OCI-LY7 (cell line): ENCODE measurements around the gene CCDC116. TPM values are rescaled to one million over a fixed set of nuclear protein-coding genes. Genes with fewer than 3 reads are reported as not detected.
"Not testable (repeated sequence)": the region's sequence is repeated elsewhere in the genome, so short reads cannot be mapped to it uniquely, and the experiment has no call there.

Experiments
- BruUV-seq: library from RNA; stranded (reverse); fragments of 400-500 nt; replicated peaks from 2 replicates; lab custom pipeline; 2021; lab: Mats Ljungman, UMichigan
- CTCF ChIA-PET: fragments of 300-600 bp; sonication (Branson Sonifier 250); formaldehyde crosslinking; loops from one replicate; lab custom pipeline; 2022; ENCODE audit warnings: antibody characterized with exemption; ENCODE audit not compliant: unreplicated experiment; lab: Charles Lee
- POLR2A ChIA-PET: fragments of 300-600 bp; sonication (Branson Sonifier 250); formaldehyde crosslinking; loops from one replicate; lab custom pipeline; 2022; ENCODE audit warnings: antibody characterized with exemption; lab: Charles Lee
- DNase-seq: peaks from one replicate; pipeline ENCODE4 v3.0.0-alpha.2; 2015; ENCODE audit warnings: low spot score
- H2AFZ ChIP-seq: fragments of 200-600 bp; sonication (generic), shearing (Covaris generic); 2 replicates; pipeline ENCODE4 v1.6.1; 2014; ENCODE audit warnings: mild to moderate bottlenecking, antibody characterized with exemption, low read length, moderate library complexity
- H3K27ac ChIP-seq: fragments of 200-600 bp; sonication (generic); 2 replicates; pipeline ENCODE4 v1.5.1; 2014; ENCODE audit warnings: mixed run types, low read depth, mild to moderate bottlenecking, moderate library complexity, low read length, inconsistent platforms; ENCODE audit not compliant: poor library complexity, severe bottlenecking
- H3K36me3 ChIP-seq: fragments of 200-600 bp; sonication (generic); 2 replicates; pipeline ENCODE4 v1.6.1; 2014; ENCODE audit warnings: mild to moderate bottlenecking, antibody characterized with exemption, low read length, moderate library complexity, mixed read lengths; ENCODE audit not compliant: insufficient read depth
- H3K4me1 ChIP-seq: fragments of 200-600 bp; sonication (generic); 2 replicates; pipeline ENCODE4 v1.5.1; 2014; ENCODE audit warnings: mild to moderate bottlenecking, low read length; ENCODE audit not compliant: insufficient read depth, poor library complexity, severe bottlenecking
- H3K4me2 ChIP-seq: fragments of 200-600 bp; sonication (generic); 2 replicates; pipeline ENCODE4 v1.6.1; 2014; ENCODE audit warnings: mild to moderate bottlenecking, low read length
- H3K4me3 ChIP-seq: fragments of 200-600 bp; sonication (generic); 2 replicates; pipeline ENCODE4 v1.5.1; 2014; ENCODE audit warnings: mild to moderate bottlenecking, low read depth, low read length; ENCODE audit not compliant: poor library complexity, severe bottlenecking
- H3K79me2 ChIP-seq: fragments of 200-600 bp; sonication (generic); 2 replicates; pipeline ENCODE4 v1.6.1; 2016; ENCODE audit warnings: low read depth, mild to moderate bottlenecking, low read length, moderate library complexity, mixed read lengths; ENCODE audit not compliant: insufficient read depth
- H3K9me2 ChIP-seq: fragments of 200-600 bp; sonication (generic); 2 replicates; pipeline ENCODE4 v1.6.1; 2016; ENCODE audit warnings: mild to moderate bottlenecking, low read length, mixed read lengths; ENCODE audit not compliant: insufficient read depth
- H3K9me3 ChIP-seq: fragments of 200-600 bp; sonication (generic); 2 replicates; pipeline ENCODE4 v1.6.1; 2014; ENCODE audit warnings: mild to moderate bottlenecking, mixed run types, low read length, mixed read lengths
- H4K20me1 ChIP-seq: fragments of 200-600 bp; sonication (generic); 2 replicates; pipeline ENCODE4 v1.6.1; 2014; ENCODE audit warnings: mild to moderate bottlenecking, antibody characterized with exemption, low read length, moderate library complexity, mixed read lengths; ENCODE audit not compliant: insufficient read depth
- EZH2phosphoT487 ChIP-seq: fragments of 200-600 bp; sonication (generic); IDR thresholded peaks from 2 replicates; pipeline ENCODE4 v1.6.1; 2018; ENCODE audit warnings: low read depth, borderline replicate concordance, mild to moderate bottlenecking, mixed run types, antibody characterized with exemption, low read length, moderate library complexity, mixed read lengths
- intact Hi-C: fragments of 100-400 bp; cut with micrococcal nuclease; formaldehyde crosslinking; loops from one replicate; pipeline ENCODE4 v1.10.0; 2022; ENCODE audit not compliant: unreplicated experiment
- total RNA-seq, 2 experiments: library from RNA; depleted of rRNA in 1 of 2; stranded (reverse); fragments of >200 nt in 1 of 2; shearing (Covaris generic) in 1 of 2; gene quantifications; 2 replicates each; pipeline ENCODE4 v1.2.3, GENCODE V29; 2014 to 2022
- TF ChIP-seq, protein P1 (sequence below): fragments of 200-600 bp; sonication (generic); conservative IDR thresholded peaks from 2 replicates; pipeline ENCODE4 v1.5.1; 2014; ENCODE audit warnings: mild to moderate bottlenecking, antibody characterized with exemption, low read length, moderate library complexity, mixed read lengths

CCDC116 gene
- total RNA-seq, 2 experiments from 2014 or later = 1.5 to 3.1 TPM

DNA sequence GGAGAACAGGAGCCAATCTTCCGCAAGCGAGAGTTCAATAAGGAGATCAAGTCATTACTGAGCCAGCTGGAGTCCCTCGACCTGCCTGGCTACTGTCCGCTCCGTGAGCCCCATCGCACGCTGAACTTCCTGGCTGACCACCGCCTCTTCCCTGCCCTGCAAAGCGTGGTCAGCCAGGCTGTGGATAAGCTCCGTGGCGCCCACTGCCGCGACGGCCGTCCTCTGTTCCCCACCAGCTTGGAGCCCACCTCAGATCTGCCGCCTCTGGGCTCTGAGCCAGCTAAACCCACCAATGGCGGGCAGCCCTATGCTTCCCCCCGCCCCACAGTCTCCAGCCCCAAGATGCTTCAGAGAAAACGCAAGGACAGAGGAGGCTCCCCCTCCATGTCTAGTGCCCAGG is 2.3 kb downstream of the CCDC116 start:
- ChIA-PET CTCF (no interaction called here), POLR2A (no interaction called here)
- H3K4me3 ChIP-seq = no peak overlapping the region
- H3K9me2 ChIP-seq = no peaks in the 10 kb centered on the region
- H3K27ac ChIP-seq = no peak overlapping the region
- H4K20me1 ChIP-seq = no peaks in the 10 kb centered on the region
- H3K36me3 ChIP-seq = no peaks in the 10 kb centered on the region
- no peaks in the 10 kb centered on the region for H3K9me3 ChIP-seq
- no TSS peak for BruUV-seq
- H2AFZ ChIP-seq = no peak overlapping the region
- no peak for TF ChIP-seq EZH2phosphoT487
- TF ChIP-seq, protein P1, sequence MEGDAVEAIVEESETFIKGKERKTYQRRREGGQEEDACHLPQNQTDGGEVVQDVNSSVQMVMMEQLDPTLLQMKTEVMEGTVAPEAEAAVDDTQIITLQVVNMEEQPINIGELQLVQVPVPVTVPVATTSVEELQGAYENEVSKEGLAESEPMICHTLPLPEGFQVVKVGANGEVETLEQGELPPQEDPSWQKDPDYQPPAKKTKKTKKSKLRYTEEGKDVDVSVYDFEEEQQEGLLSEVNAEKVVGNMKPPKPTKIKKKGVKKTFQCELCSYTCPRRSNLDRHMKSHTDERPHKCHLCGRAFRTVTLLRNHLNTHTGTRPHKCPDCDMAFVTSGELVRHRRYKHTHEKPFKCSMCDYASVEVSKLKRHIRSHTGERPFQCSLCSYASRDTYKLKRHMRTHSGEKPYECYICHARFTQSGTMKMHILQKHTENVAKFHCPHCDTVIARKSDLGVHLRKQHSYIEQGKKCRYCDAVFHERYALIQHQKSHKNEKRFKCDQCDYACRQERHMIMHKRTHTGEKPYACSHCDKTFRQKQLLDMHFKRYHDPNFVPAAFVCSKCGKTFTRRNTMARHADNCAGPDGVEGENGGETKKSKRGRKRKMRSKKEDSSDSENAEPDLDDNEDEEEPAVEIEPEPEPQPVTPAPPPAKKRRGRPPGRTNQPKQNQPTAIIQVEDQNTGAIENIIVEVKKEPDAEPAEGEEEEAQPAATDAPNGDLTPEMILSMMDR = no peak
- H3K4me1 ChIP-seq = peaks cover 25% of the 10 kb centered on the region
- no peak overlapping the region for H3K4me2 ChIP-seq
- no peak for DNase-seq
- no peaks in the 10 kb centered on the region; the same call in 1 of the 2 replicates for H3K79me2 ChIP-seq
- intact Hi-C loops = no loop called here

DNA sequence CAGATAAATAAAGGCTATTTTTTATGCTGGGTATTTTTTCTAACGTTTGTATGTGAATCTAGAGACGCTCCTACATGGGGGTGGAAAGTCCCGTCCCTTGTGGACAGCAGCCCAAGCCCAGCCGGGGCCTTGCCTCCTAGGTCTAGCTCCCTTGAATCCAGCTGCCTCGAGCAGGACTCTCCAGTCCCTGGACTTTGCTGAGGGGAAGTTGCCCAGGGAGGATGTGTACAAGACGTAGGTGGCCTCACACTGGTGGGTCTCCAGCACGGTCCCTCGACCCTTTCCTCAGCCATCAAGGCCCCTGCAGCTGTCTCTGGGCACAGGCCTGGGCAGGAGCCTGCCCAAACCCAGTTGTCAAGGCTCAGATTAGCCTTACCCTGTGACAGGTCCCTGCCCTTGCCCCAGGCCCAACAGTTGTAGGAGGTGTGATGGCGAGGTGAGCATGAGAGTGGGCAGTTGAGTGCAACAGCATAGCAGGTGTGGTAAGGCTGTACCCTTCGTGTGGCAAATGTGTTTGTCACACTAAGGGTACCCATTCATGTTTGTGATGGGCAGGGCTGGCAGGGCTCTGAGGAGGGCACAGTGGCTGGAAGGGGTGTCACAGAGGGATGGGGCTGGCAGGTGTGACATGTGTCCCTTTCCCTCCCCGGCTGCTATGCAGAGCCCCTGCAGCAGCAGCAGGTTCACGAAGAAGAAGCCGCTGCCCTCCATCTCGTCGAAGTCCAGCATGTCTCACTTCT is 3.4 kb downstream of the CCDC116 start:
- H3K4me3 ChIP-seq = no peak overlapping the region
- H3K36me3 ChIP-seq = no peaks in the 10 kb centered on the region
- H3K4me2 ChIP-seq = no peak overlapping the region
- no peak for DNase-seq
- H2AFZ ChIP-seq = no peak overlapping the region
- no peak overlapping the region for H3K27ac ChIP-seq
- no peaks in the 10 kb centered on the region for H4K20me1 ChIP-seq
- H3K9me3 ChIP-seq = no peaks in the 10 kb centered on the region
- H3K79me2 ChIP-seq = no peaks in the 10 kb centered on the region; the same call in 1 of the 2 replicates
- no peak for TF ChIP-seq EZH2phosphoT487
- TF ChIP-seq, protein P1 = no peak
- intact Hi-C loops = no loop called here
- BruUV-seq = no TSS peak
- ChIA-PET POLR2A (interaction anchor here (1.3 kb wide), 1 partner anchor 11 kb away, joined by 3 read pairs; no protein-coding TSS in a partner anchor), CTCF (no interaction called here)
- H3K9me2 ChIP-seq = no peaks in the 10 kb centered on the region
- peaks cover 17% of the 10 kb centered on the region for H3K4me1 ChIP-seq

DNA sequence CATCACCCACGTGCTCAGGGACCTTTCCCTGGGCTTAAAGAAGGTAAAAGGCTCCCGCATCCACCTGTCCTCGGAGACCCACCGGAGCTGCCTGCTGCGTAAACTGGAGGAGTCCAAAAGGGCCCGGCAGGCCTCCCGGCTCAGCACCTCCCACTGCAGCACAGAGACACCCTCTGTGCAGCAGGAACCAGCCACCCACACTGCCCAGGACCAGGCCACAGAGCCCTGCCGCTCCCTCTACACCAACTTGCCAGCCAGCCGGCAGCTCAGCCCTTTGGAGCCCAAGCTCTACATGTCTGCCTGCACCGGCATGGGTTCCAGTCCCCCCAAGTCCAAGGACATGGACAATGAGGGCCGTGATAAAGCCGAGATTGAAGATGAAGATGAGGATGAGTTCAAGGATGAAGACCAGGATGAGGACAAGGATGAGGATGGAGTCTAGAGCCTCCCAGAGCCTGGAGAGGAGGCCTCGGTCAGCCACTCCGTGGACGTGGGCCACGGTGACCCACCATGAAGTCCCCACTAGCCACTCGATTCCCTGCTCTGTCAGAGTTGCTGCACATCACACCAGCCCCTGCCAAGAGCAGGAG is 4.2 kb downstream of the CCDC116 start:
- Histone ChIP-seq H3K4me3 (no peak overlapping the region), H3K79me2 (no peaks in the 10 kb centered on the region), H3K4me1 (peaks cover 22% of the 10 kb centered on the region), H2AFZ (no peak overlapping the region), H3K27ac (no peak overlapping the region), H3K4me2 (no peak overlapping the region), H3K36me3 (no peaks in the 10 kb centered on the region), H4K20me1 (no peaks in the 10 kb centered on the region), H3K9me3 (no peaks in the 10 kb centered on the region), H3K9me2 (no peaks in the 10 kb centered on the region)
- ChIA-PET POLR2A (interaction anchor here (1.3 kb wide), 1 partner anchor 10 kb away, joined by 3 read pairs; no protein-coding TSS in a partner anchor), CTCF (no interaction called here)
- TF ChIP-seq, protein P1 = no peak
- TF ChIP-seq EZH2phosphoT487 = no peak
- DNase-seq = no peak
- intact Hi-C loops = no loop called here
- no TSS peak for BruUV-seq

DNA sequence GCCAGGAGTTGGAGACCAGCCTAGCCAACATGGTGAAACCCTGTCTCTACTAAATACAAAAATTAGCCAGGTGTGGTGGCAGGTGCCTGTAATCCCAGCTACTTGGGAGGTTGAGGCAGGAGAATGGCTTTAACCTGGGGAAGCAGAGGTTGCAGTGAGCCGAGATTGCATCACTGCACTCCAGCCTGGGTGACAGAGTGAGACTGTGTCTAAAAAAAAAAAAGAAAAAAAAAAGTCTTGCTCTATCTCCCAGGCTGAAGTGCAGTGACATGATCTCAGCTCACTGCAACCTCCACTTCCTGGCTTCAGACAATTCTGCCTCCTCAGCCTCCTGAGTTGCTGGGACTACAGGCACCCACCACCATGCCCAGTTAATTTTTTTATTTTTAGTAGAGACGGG is 4.9 kb downstream of the CCDC116 start:
- CTCF ChIA-PET, H3K9me2 ChIP-seq, H3K36me3 ChIP-seq, DNase-seq, H3K4me2 ChIP-seq, H2AFZ ChIP-seq, intact Hi-C loops, BruUV-seq, H3K4me3 ChIP-seq, H3K79me2 ChIP-seq, H3K27ac ChIP-seq, H3K9me3 ChIP-seq, H4K20me1 ChIP-seq: not testable (repeated sequence)
- POLR2A ChIA-PET = interaction anchor here (1.3 kb wide), 2 partner anchors 9 to 11 kb away, joined by 3 read pairs; no protein-coding TSS in a partner anchor
- peaks cover 17% of the 10 kb centered on the region for H3K4me1 ChIP-seq
